H1 (cell line): Measurements from ENCODE around the gene ITGB4. TPM values are rescaled to one million over a fixed set of nuclear protein-coding genes. Genes with fewer than 3 reads are reported as not detected.

Experiments used
- BCL11A ChIP-seq, 2 experiments: IDR thresholded peaks; one replicate each; pipeline ENCODE4 v1.6.1; 2011; ENCODE audit warnings: low read depth in 2 of 2, low read length in 2 of 2, mild to moderate bottlenecking in 2 of 2
- CBX8 ChIP-seq: fragments of 300-800, 300-1000 bp; sonication (generic); IDR thresholded peaks from 2 replicates; pipeline ENCODE4 v1.7.1; 2016; ENCODE audit warnings: low read depth, low read length, borderline replicate concordance
- CEBPB ChIP-seq: IDR thresholded peaks from 2 replicates; pipeline ENCODE4 v1.6.1; 2012; ENCODE audit warnings: low read depth, low read length
- CHD1 ChIP-seq: IDR thresholded peaks from 2 replicates; pipeline ENCODE4 v1.6.1; 2012; ENCODE audit warnings: low read depth, low read length, improper control_type of control experiment
- GTF2F1 ChIP-seq: IDR thresholded peaks from 2 replicates; pipeline ENCODE4 v1.6.1; 2012; ENCODE audit warnings: low read depth, low read length, improper control_type of control experiment, borderline replicate concordance
- HDAC6 ChIP-seq: IDR thresholded peaks from one replicate; pipeline ENCODE4 v1.7.1; 2012; ENCODE audit warnings: low read depth, mild to moderate bottlenecking, inconsistent platforms, low read length, moderate library complexity
- JUN ChIP-seq: IDR thresholded peaks from 2 replicates; pipeline ENCODE4 v1.6.1; 2011; ENCODE audit warnings: low read depth, mild to moderate bottlenecking, improper control_type of control experiment, low read length
- JUND ChIP-seq: IDR thresholded peaks from 2 replicates; pipeline ENCODE4 v1.6.1; 2011; ENCODE audit warnings: mild to moderate bottlenecking, improper control_type of control experiment, low read length
- KDM5A ChIP-seq: fragments of 200-600 bp; IDR thresholded peaks from 2 replicates; pipeline ENCODE4 v1.7.1; 2012; ENCODE audit warnings: mild to moderate bottlenecking, low read length, inconsistent platforms, mixed read lengths
- MAFK ChIP-seq: IDR thresholded peaks from 2 replicates; pipeline ENCODE4 v1.6.1; 2012; ENCODE audit warnings: low read depth, mild to moderate bottlenecking, improper control_type of control experiment, low read length
- POLR2AphosphoS5 ChIP-seq: IDR thresholded peaks from 2 replicates; pipeline ENCODE4 v1.6.1; 2011; ENCODE audit warnings: low read depth, low read length
- RAD21 ChIP-seq, 2 experiments: IDR thresholded peaks in 1 of 2; conservative IDR thresholded peaks in 1 of 2; 2 replicates each; pipeline ENCODE4 v1.6.1; 2011; ENCODE audit warnings: low read depth in 2 of 2, low read length in 2 of 2, improper control_type of control experiment in 1 of 2, inconsistent platforms in 1 of 2, mild to moderate bottlenecking in 1 of 2, moderate library complexity in 1 of 2
- TBP ChIP-seq: IDR thresholded peaks from 2 replicates; pipeline ENCODE4 v1.6.1; 2011; ENCODE audit warnings: low read depth, low read length, improper control_type of control experiment
- TEAD4 ChIP-seq: IDR thresholded peaks from 2 replicates; pipeline ENCODE4 v1.6.1; 2012; ENCODE audit warnings: low read depth, low read length, inconsistent platforms, mixed read lengths
- polyA plus RNA-seq, 7 experiments: library from polyadenylated mRNA; depleted of rRNA in 3 of 7; stranded (reverse) in 5 of 7; unstranded in 2 of 7; fragments of >200 nt in 5 of 7; fragments of 200-250 nt in 2 of 7; gene quantifications; 1 replicate in 5 of 7; 2 replicates in 1 of 7; 4 replicates in 1 of 7; pipeline versions ENCODE4 v1.2.1 to v1.2.3, GENCODE V29; 2011 to 2013; ENCODE audit warnings: missing spikeins in 2 of 7, mixed read lengths in 2 of 7
- total RNA-seq: library from RNA; stranded (reverse); fragmentation: NEBNext Ultra II Directional; extraction: Animal tissue kit (Norgen Biotek cat#: 25700); gene quantifications from 2 replicates; pipeline ENCODE4 v1.2.1, GENCODE V29; 2021
- TF ChIP-seq, protein P1 (sequence below), 3 experiments: IDR thresholded peaks; 1 replicate in 2 of 3; 2 replicates in 1 of 3; pipeline versions ENCODE4 v1.5.1 to v1.6.1; 2011; ENCODE audit warnings: low read length in 3 of 3, mild to moderate bottlenecking in 3 of 3, inconsistent platforms in 2 of 3, low read depth in 1 of 3, moderate library complexity in 1 of 3; ENCODE audit not compliant: insufficient read depth in 1 of 3; ENCODE audit errors: control extremely low read depth in 1 of 3
- TF ChIP-seq, protein P2 (sequence below): IDR thresholded peaks from 2 replicates; pipeline ENCODE4 v1.6.1; 2012; ENCODE audit warnings: inconsistent platforms

ITGB4 gene
- total and polyA plus RNA-seq, 2 of the 8 experiments (the other 6 are each of a cell fraction or from before 2014, with no cell fraction given): 5.2 to 5.6 TPM

GRCh38 chr17:75784473-75785015 is 63.3 kb downstream of the ITGB4 start, which contains the start of gene UNK (continued):
- no peak for TF ChIP-seq JUND
- TF ChIP-seq JUN: no peak
- TF ChIP-seq TBP: no peak; the same call in 1 of the 2 replicates
- TF ChIP-seq MAFK: no peak
- TF ChIP-seq, protein P1, sequence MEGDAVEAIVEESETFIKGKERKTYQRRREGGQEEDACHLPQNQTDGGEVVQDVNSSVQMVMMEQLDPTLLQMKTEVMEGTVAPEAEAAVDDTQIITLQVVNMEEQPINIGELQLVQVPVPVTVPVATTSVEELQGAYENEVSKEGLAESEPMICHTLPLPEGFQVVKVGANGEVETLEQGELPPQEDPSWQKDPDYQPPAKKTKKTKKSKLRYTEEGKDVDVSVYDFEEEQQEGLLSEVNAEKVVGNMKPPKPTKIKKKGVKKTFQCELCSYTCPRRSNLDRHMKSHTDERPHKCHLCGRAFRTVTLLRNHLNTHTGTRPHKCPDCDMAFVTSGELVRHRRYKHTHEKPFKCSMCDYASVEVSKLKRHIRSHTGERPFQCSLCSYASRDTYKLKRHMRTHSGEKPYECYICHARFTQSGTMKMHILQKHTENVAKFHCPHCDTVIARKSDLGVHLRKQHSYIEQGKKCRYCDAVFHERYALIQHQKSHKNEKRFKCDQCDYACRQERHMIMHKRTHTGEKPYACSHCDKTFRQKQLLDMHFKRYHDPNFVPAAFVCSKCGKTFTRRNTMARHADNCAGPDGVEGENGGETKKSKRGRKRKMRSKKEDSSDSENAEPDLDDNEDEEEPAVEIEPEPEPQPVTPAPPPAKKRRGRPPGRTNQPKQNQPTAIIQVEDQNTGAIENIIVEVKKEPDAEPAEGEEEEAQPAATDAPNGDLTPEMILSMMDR (IDR thresholded peaks at IDR 0.05; ENCODE audit: control extremely low read depth in 1 of 3, insufficient read depth in 1 of 3, low read depth in 1 of 3, low read length in 3 of 3): no peak
- no peak for TF ChIP-seq CEBPB
- peak; percentile 93 for TF ChIP-seq TEAD4
- peak; percentile 61 for TF ChIP-seq POLR2AphosphoS5
- TF ChIP-seq GTF2F1: no peak
- TF ChIP-seq HDAC6: no peak
- no peak for TF ChIP-seq BCL11A (IDR thresholded peaks at IDR 0.05; ENCODE audit: low read depth in 2 of 2, low read length in 2 of 2)
- TF ChIP-seq CBX8: no peak
- no peak for TF ChIP-seq KDM5A
- TF ChIP-seq, protein P2, sequence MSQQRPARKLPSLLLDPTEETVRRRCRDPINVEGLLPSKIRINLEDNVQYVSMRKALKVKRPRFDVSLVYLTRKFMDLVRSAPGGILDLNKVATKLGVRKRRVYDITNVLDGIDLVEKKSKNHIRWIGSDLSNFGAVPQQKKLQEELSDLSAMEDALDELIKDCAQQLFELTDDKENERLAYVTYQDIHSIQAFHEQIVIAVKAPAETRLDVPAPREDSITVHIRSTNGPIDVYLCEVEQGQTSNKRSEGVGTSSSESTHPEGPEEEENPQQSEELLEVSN: no peak
- TF ChIP-seq RAD21 (IDR thresholded peaks at IDR 0.05 in 1 of 2, conservative IDR thresholded peaks at IDR 0.05 in 1 of 2; ENCODE audit: low read depth in 2 of 2, low read length in 2 of 2): no peak
- TF ChIP-seq CHD1: no peak
